Measurements from ENCODE around the gene NGFR. TPM values are rescaled to one million over a fixed set of nuclear protein-coding genes. Genes with fewer than 3 reads are reported as not detected.
A peak's percentile ranks its signal among the peaks of the same experiment; 100 is the strongest.
"Not testable (repeated sequence)": the region's sequence is repeated elsewhere in the genome, so short reads cannot be mapped to it uniquely, and the experiment has no call there.

The NGFR gene
- total RNA-seq, 1 donor from 2014 or later, result 20.4 TPM

DNA sequence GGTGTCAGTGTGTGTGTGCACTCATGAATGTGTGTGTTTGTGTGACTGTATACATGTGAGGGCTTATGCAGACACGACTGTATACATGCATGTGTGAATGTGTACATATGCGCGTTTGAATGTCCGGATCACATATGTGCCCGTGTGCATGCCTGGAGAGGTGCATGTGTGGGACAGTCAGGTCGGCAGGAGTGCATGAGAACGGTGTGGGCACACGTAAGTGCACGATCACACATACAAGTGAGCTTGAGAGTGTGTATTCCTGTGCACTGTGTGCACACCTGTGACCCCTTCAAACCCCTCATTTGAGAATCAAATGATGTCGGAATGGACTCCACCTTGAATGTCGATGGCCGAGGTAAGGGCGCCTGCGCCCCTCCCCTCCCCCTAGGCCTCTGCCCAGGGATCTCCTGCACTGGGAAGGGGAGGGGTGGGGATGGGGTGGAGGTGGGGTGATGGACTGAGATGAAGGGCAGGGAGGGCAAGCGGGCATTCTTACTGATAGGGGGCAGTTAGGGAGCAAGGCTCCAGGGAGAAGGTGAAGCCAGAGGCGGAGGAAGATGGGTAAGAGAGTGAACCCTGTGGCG is 601 bp upstream of the NGFR start:
- H3K36me3 ChIP-seq (ENCODE audit: control insufficient read depth in 3 of 3, insufficient read depth in 3 of 3, low read length in 3 of 3), result no peaks in the 10 kb centered on the region
- peak overlapping the region in 2 of 3 donors; percentile 29 to 32 for H3K4me3 ChIP-seq (ENCODE audit: low read length in 3 of 3)
- H3K27ac ChIP-seq (ENCODE audit: low read depth, low read length), result no peak overlapping the region
- peak overlapping the region in 1 of 3 donors; percentile 45 for H3K9ac ChIP-seq (ENCODE audit: low read depth in 1 of 3, low read length in 3 of 3)
- no peaks in the 10 kb centered on the region for H3K9me3 ChIP-seq (ENCODE audit: control insufficient read depth in 3 of 3, low read length in 3 of 3)
- H3K27me3 ChIP-seq (ENCODE audit: control insufficient read depth in 3 of 3, insufficient read depth in 3 of 3, low read length in 3 of 3), result peaks cover 29 to 55% (median 50%) of the 10 kb centered on the region in 3 donors
- peaks cover 26 to 31% (median 26%) of the 10 kb centered on the region in 3 donors for H3K4me1 ChIP-seq (ENCODE audit: control insufficient read depth in 3 of 3, insufficient read depth in 3 of 3, low read length in 3 of 3)

DNA sequence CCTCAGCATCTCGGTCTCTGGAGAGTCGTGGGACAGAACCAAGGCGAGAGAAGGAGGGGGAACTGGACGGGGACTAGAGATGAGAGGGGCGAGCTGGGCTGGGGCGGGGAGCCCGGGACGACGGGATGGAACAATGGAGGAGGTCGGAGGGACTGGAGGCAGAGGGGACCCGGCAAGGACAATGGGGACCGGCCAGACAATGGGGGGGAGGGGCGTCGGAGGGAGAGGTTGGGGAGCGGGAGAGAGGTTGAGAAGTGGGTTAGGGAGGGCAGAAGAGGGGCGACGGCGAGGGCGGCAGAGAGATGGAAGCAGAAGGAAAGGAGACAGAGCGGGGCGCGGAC is 719 bp downstream of the NGFR start:
- H3K27ac ChIP-seq (ENCODE audit: low read depth, low read length), result peak overlapping the region; percentile 47
- no peaks in the 10 kb centered on the region for H3K36me3 ChIP-seq (ENCODE audit: control insufficient read depth in 3 of 3, insufficient read depth in 3 of 3, low read length in 3 of 3)
- H3K9ac ChIP-seq (ENCODE audit: low read depth in 1 of 3, low read length in 3 of 3), result peak overlapping the region in 2 of 3 donors; percentile 40 to 56
- peak overlapping the region; percentile 60 to 65 (median 65) for H3K4me3 ChIP-seq (ENCODE audit: low read length in 3 of 3)
- peaks cover 25 to 63% (median 59%) of the 10 kb centered on the region in 3 donors for H3K27me3 ChIP-seq (ENCODE audit: control insufficient read depth in 3 of 3, insufficient read depth in 3 of 3, low read length in 3 of 3)
- peaks cover 26 to 31% (median 26%) of the 10 kb centered on the region in 3 donors for H3K4me1 ChIP-seq (ENCODE audit: control insufficient read depth in 3 of 3, insufficient read depth in 3 of 3, low read length in 3 of 3)
- H3K9me3 ChIP-seq (ENCODE audit: control insufficient read depth in 3 of 3, low read length in 3 of 3), result no peaks in the 10 kb centered on the region

DNA sequence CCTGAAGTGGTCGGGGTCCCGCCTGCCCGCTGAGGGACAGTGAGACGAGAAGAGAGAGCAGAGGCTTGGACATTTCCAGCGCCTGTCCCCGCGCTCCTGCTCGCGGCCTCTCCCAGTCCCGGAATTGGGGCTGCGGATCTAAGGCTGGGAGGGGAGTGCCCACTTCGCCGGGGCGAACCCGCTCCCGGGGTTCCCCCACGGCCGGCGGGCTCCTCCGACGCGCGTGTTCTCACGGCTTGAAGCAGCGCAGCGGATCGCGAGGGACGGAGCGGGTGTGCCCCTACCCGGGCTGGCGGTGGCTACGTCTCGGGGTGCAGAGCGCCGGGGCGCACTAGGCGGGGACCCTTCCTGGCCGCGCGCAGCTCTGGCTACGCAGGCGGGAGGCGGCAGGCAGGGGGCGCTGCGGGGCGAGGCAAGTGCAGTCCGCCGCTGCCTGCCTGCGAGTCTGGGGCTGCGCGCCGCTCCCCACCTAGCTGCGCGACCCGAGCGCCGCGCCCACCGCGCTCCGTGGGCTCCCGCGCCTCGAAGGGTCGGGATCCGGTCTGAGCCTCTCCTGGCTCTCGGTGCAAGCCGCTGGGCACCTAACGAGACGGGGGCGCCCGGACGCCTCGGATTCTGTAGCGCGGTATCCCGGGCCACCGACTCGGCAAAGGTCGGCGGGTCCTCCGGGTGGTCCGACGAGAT is 1.2 kb downstream of the NGFR start:
- peak overlapping the region in 2 of 3 donors; percentile 56 to 64 for H3K9ac ChIP-seq (ENCODE audit: low read depth in 1 of 3, low read length in 3 of 3)
- H3K27me3 ChIP-seq (ENCODE audit: control insufficient read depth in 3 of 3, insufficient read depth in 3 of 3, low read length in 3 of 3), result peaks cover 25 to 64% (median 64%) of the 10 kb centered on the region in 3 donors
- peaks cover 26 to 31% (median 26%) of the 10 kb centered on the region in 3 donors for H3K4me1 ChIP-seq (ENCODE audit: control insufficient read depth in 3 of 3, insufficient read depth in 3 of 3, low read length in 3 of 3)
- H3K36me3 ChIP-seq (ENCODE audit: control insufficient read depth in 3 of 3, insufficient read depth in 3 of 3, low read length in 3 of 3), result no peaks in the 10 kb centered on the region
- peak overlapping the region; percentile 47 for H3K27ac ChIP-seq (ENCODE audit: low read depth, low read length)
- no peaks in the 10 kb centered on the region for H3K9me3 ChIP-seq (ENCODE audit: control insufficient read depth in 3 of 3, low read length in 3 of 3)
- H3K4me3 ChIP-seq (ENCODE audit: low read length in 3 of 3), result peak overlapping the region; percentile 65 to 72 (median 65)

DNA sequence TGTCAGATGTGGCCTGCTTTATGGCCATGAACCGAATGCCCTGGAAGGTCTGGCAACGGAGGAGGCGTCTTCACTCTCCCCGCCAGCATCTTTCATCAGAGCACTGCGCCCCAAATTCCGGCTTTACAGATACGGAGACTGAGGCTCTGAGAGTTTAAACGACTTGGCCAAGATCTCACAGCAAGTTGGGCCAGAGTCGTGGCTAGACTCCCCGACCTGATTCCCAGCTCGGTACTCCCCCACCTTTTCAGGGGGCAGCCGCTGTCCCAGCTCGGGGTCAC is 1.7 kb downstream of the NGFR start:
- peak overlapping the region in 2 of 3 donors; percentile 53 to 64 for H3K9ac ChIP-seq (ENCODE audit: low read depth in 1 of 3, low read length in 3 of 3)
- peaks cover 25 to 68% (median 64%) of the 10 kb centered on the region in 3 donors for H3K27me3 ChIP-seq (ENCODE audit: control insufficient read depth in 3 of 3, insufficient read depth in 3 of 3, low read length in 3 of 3)
- peak overlapping the region; percentile 65 to 72 (median 65) for H3K4me3 ChIP-seq (ENCODE audit: low read length in 3 of 3)
- H3K27ac ChIP-seq (ENCODE audit: low read depth, low read length), result peak overlapping the region; percentile 36
- no peaks in the 10 kb centered on the region for H3K36me3 ChIP-seq (ENCODE audit: control insufficient read depth in 3 of 3, insufficient read depth in 3 of 3, low read length in 3 of 3)
- peaks cover 26 to 31% (median 29%) of the 10 kb centered on the region in 3 donors for H3K4me1 ChIP-seq (ENCODE audit: control insufficient read depth in 3 of 3, insufficient read depth in 3 of 3, low read length in 3 of 3)
- H3K9me3 ChIP-seq (ENCODE audit: control insufficient read depth in 3 of 3, low read length in 3 of 3), result no peaks in the 10 kb centered on the region

DNA sequence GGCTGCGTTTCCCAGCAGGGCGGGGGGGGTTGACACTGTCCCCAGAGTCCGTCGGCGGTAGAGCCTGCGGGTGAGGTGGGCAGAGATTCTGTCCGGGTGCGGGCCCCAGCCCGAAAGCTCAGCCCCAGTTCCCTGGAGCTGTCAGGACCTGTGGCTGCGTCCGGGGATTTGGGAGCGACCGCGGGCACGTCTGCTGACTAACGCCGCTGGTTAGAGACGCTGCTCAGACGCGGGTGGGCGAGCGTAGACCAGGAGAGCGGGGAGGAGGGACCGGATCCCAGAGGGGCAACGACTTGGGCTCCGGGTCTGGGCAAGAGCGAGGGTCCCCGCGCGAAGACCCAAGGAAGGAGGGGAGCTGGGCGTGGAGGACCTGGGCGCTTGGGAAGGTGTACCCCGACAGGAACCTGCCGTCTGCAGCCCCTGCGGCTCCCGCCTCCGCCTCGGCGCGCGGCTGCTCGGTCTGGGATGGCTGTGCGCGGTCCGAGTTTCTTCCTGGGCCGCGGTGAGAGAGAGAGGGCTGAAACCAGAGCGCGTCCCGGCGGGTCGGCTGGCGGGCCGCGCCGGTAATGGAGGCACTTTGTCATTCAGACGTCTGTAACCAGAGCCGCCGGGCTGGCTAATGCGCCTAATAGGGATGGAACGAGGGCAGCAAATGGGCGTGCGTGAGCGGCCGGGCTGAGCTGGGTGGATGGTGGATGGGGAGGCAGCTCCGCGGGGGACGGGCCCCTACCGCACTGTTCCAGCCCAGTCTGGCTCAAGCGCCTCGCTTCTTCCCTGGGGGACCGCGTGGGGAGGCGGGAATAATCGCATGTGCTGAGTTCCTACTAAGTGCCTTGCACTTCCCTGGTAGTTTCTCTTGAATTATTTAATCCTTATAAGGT is 2.3 kb downstream of the NGFR start:
- Histone ChIP-seq H3K9me3 (ENCODE audit: control insufficient read depth in 3 of 3, low read length in 3 of 3) (no peaks in the 10 kb centered on the region), H3K4me3 (ENCODE audit: low read length in 3 of 3) (peak overlapping the region; percentile 65 to 72 (median 65)), H3K36me3 (ENCODE audit: control insufficient read depth in 3 of 3, insufficient read depth in 3 of 3, low read length in 3 of 3) (no peaks in the 10 kb centered on the region), H3K27ac (ENCODE audit: low read depth, low read length) (peak overlapping the region; percentile 36), H3K4me1 (ENCODE audit: control insufficient read depth in 3 of 3, insufficient read depth in 3 of 3, low read length in 3 of 3) (peaks cover 26 to 31% (median 29%) of the 10 kb centered on the region in 3 donors), H3K27me3 (ENCODE audit: control insufficient read depth in 3 of 3, insufficient read depth in 3 of 3, low read length in 3 of 3) (peaks cover 25 to 68% (median 62%) of the 10 kb centered on the region in 3 donors), H3K9ac (ENCODE audit: low read depth in 1 of 3, low read length in 3 of 3) (peak overlapping the region; percentile 20 to 64 (median 53))

DNA sequence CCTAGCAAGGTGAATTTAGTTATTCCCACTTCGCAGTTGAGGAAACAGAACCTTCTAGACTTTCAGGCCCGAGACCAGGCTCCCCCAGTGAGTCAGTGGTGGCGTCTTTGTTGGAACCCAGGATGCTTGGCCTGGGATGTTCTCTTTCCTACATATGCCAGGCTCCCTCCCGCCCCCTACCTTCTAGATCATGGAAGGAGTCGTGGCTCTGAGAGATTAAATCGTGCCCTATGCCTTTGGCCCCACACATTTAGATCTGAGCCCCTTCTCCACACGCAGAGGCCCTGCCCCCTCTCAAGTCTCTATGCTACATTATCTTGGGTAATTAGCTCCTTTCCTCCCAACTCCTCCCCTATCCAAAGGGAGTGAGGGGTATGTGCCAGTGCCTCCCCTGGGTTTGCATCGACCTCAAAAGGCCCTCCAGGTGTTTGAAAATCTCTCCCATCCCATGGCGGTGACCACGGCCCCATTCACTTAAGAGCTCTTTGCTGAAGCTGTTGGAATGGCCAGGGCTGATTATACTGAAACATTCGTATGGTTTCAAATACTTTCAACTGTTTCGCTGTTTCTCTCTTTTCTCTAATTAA is 3.0 kb downstream of the NGFR start:
- Histone ChIP-seq H3K4me1 (ENCODE audit: control insufficient read depth in 3 of 3, insufficient read depth in 3 of 3, low read length in 3 of 3) (peaks cover 26 to 31% (median 29%) of the 10 kb centered on the region in 3 donors), H3K27ac (ENCODE audit: low read depth, low read length) (no peak overlapping the region), H3K9ac (ENCODE audit: low read depth in 1 of 3, low read length in 3 of 3) (peak overlapping the region in 1 of 3 donors; percentile 20), H3K27me3 (ENCODE audit: control insufficient read depth in 3 of 3, insufficient read depth in 3 of 3, low read length in 3 of 3) (peaks cover 25 to 68% (median 66%) of the 10 kb centered on the region in 3 donors), H3K9me3 (ENCODE audit: control insufficient read depth in 3 of 3, low read length in 3 of 3) (no peaks in the 10 kb centered on the region), H3K36me3 (ENCODE audit: control insufficient read depth in 3 of 3, insufficient read depth in 3 of 3, low read length in 3 of 3) (no peaks in the 10 kb centered on the region), H3K4me3 (ENCODE audit: low read length in 3 of 3) (peak overlapping the region in 2 of 3 donors; percentile 65)

DNA sequence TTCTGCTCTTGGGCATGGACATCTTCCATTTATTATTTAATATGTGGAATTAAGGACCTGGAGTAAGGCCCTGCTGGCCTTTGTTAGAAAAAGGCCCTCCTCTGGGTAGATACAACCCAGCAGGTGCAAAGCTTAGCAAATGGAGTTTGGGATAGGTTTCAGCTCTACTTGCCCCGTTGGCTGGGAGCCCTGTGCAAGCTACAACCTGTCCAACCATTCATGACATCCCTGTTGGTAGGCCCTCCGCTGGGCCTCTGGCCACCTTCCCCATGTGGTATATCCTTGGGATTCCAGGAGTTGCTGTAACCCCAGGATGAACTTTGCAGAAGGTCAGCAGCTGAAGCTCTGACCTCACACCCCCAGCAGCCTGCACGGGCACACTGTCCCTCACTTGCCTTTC is 6.4 kb downstream of the NGFR start:
- no peaks in the 10 kb centered on the region for H3K36me3 ChIP-seq (ENCODE audit: control insufficient read depth in 3 of 3, insufficient read depth in 3 of 3, low read length in 3 of 3)
- H3K9ac ChIP-seq (ENCODE audit: low read depth in 1 of 3, low read length in 3 of 3), result no peak overlapping the region
- H3K27ac ChIP-seq (ENCODE audit: low read depth, low read length), result no peak overlapping the region
- H3K4me1 ChIP-seq (ENCODE audit: control insufficient read depth in 3 of 3, insufficient read depth in 3 of 3, low read length in 3 of 3), result peaks cover 17 to 21% (median 17%) of the 10 kb centered on the region in 3 donors
- no peaks in the 10 kb centered on the region for H3K9me3 ChIP-seq (ENCODE audit: control insufficient read depth in 3 of 3, low read length in 3 of 3)
- H3K4me3 ChIP-seq (ENCODE audit: low read length in 3 of 3), result no peak overlapping the region
- H3K27me3 ChIP-seq (ENCODE audit: control insufficient read depth in 3 of 3, insufficient read depth in 3 of 3, low read length in 3 of 3), result peaks cover 18 to 58% (median 52%) of the 10 kb centered on the region in 3 donors

DNA sequence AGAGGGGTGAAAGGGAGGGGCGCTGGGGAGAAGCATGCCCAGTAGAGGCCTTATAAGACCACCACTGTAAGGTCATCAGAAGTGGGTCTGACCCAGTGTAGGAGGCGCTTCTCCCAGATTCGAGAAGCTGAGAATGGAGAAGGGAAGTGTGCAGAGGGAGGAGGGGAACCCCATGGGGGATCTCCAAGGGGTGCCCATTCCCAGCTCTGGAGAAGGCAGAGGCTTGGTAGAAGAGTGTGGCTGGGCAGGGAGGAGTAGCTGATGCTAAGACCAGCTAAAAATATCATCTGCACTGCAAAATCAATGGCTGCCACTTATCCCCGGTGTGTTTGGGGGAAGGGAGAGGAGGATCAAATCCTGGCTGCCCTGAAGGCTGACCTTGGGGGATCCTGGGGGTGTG is 7.2 kb downstream of the NGFR start:
- H3K27me3 ChIP-seq (ENCODE audit: control insufficient read depth in 3 of 3, insufficient read depth in 3 of 3, low read length in 3 of 3), result peaks cover 11 to 50% (median 46%) of the 10 kb centered on the region in 3 donors
- H3K36me3 ChIP-seq (ENCODE audit: control insufficient read depth in 3 of 3, insufficient read depth in 3 of 3, low read length in 3 of 3), result no peaks in the 10 kb centered on the region
- H3K9ac ChIP-seq (ENCODE audit: low read depth in 1 of 3, low read length in 3 of 3), result no peak overlapping the region
- H3K27ac ChIP-seq (ENCODE audit: low read depth, low read length), result no peak overlapping the region
- H3K9me3 ChIP-seq (ENCODE audit: control insufficient read depth in 3 of 3, low read length in 3 of 3), result no peaks in the 10 kb centered on the region
- no peak overlapping the region for H3K4me3 ChIP-seq (ENCODE audit: low read length in 3 of 3)
- H3K4me1 ChIP-seq (ENCODE audit: control insufficient read depth in 3 of 3, insufficient read depth in 3 of 3, low read length in 3 of 3), result peaks cover 10 to 13% (median 10%) of the 10 kb centered on the region in 3 donors

DNA sequence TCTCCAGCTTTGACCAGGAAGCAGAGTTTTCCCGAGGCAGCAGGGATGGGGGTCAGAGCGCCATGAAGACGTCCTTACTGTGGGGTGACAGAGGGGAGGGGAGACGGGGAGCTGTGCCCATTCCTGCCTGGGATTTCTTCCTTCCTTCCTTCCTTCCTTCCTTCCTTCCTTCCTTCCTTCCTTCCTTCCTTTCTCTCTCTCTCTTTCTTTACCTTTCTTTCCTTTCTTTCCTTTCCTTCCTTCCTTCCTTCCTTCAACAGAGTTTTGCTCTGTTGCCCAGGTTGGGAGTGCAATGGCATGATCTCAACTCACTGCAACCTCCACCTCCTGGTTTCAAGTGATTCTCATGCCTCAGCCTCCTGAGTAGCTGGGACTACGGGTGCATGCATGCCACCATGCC is 7.6 kb downstream of the NGFR start:
- H3K9me3 ChIP-seq (ENCODE audit: control insufficient read depth in 3 of 3, low read length in 3 of 3); H3K4me1 ChIP-seq (ENCODE audit: control insufficient read depth in 3 of 3, insufficient read depth in 3 of 3, low read length in 3 of 3); H3K36me3 ChIP-seq (ENCODE audit: control insufficient read depth in 3 of 3, insufficient read depth in 3 of 3, low read length in 3 of 3); H3K27ac ChIP-seq (ENCODE audit: low read depth, low read length); H3K4me3 ChIP-seq (ENCODE audit: low read length in 3 of 3); H3K9ac ChIP-seq (ENCODE audit: low read depth in 1 of 3, low read length in 3 of 3): not testable (repeated sequence)
- H3K27me3 ChIP-seq (ENCODE audit: control insufficient read depth in 3 of 3, insufficient read depth in 3 of 3, low read length in 3 of 3), result peaks cover 10 to 46% (median 46%) of the 10 kb centered on the region in 3 donors
